ENCODE data around the gene PDE1C. TPM values are rescaled to one million over a fixed set of nuclear protein-coding genes. Genes with fewer than 3 reads are reported as not detected.

PDE1C gene
- total and polyA plus RNA-seq, 2 of the 4 experiments (the other 2 are of a cell fraction), result 14.2 to 61.5 TPM

DNA sequence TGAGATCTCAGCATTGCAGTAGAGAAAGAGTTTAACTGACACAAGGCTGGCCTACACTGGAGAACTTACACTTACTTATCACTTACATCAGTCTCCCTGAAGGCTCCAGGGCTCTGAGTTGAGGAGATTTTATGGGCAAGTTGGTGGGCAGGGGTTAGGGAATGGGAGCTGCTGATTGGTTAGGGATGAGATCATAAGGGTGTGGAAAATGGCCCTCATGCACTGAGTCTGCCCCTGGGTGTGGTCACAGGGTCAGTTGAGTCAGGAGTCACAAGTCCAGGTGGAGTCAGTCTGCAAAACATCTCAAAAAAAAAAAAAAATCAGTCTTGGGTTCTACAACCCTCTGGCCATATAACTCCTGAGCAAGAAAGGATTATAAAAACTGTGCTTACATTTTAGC lies 322.7 kb downstream of the PDE1C start:
- H3K14ac ChIP-seq (replicated peaks; ENCODE audit: low read depth, low read length), result no peak overlapping the region
- H3K18ac ChIP-seq (ENCODE audit: low read depth, low read length), result no peak overlapping the region
- intact Hi-C loops (cut with micrococcal nuclease) (no loop called here), dilution Hi-C loops (cut with HindIII; ENCODE audit: low sequenced_read_pairs, unreplicated experiment) (no loop called here), in situ Hi-C loops (cut with MboI; ENCODE audit: low sequenced_read_pairs) (loop anchor here (10.0 kb wide), 1 partner anchor 597 kb away; no protein-coding TSS in a partner anchor)
- H3K79me1 ChIP-seq (ENCODE audit: low read depth in 1 of 2, low read length in 2 of 2), result no peaks in the 10 kb centered on the region
- H3K27me3 ChIP-seq (ENCODE audit: control insufficient read depth, insufficient read depth, low read length), result no peaks in the 10 kb centered on the region
- no peak overlapping the region for H4K8ac ChIP-seq (ENCODE audit: low read depth in 2 of 2, low read length in 2 of 2)
- no peak overlapping the region for H3K9ac ChIP-seq (ENCODE audit: low read depth, low read length)
- H4K5ac ChIP-seq (ENCODE audit: low read depth, low read length), result no peak overlapping the region
- H2AK9ac ChIP-seq (replicated peaks; ENCODE audit: low read depth, low read length, poor library complexity), result no peak overlapping the region
- H3K4ac ChIP-seq (ENCODE audit: low read depth, low read length), result no peak overlapping the region
- no peak overlapping the region for H2BK5ac ChIP-seq (ENCODE audit: low read depth, low read length, poor library complexity, severe bottlenecking)
- no peak overlapping the region for H3K4me3 ChIP-seq (ENCODE audit: insufficient read depth, low read depth, low read length)
- no peak overlapping the region for H2BK20ac ChIP-seq (ENCODE audit: low read depth, low read length)
- H2AK5ac ChIP-seq (ENCODE audit: low read depth, low read length), result no peak overlapping the region
- no peak overlapping the region for H2BK15ac ChIP-seq (ENCODE audit: low read depth, low read length)
- ATAC-seq (ENCODE audit: low read depth), result no peak
- no peaks in the 10 kb centered on the region for H3K9me3 ChIP-seq (ENCODE audit: control insufficient read depth, insufficient read depth, low read length)
- no peak overlapping the region for H3K56ac ChIP-seq (ENCODE audit: extremely low read depth, insufficient read depth, low read length)
- H4K20me1 ChIP-seq (ENCODE audit: insufficient read depth, low read length), result no peaks in the 10 kb centered on the region
- H3K9me1 ChIP-seq (ENCODE audit: insufficient read depth, low read length), result no peaks in the 10 kb centered on the region
- H4K91ac ChIP-seq (ENCODE audit: insufficient read depth, low read depth, low read length), result no peak overlapping the region
- no peak overlapping the region for H3K27ac ChIP-seq (ENCODE audit: insufficient read depth, low read length)
- peaks cover 3% of the 10 kb centered on the region; the same call in 1 of the 2 replicates for H3K4me1 ChIP-seq (ENCODE audit: control insufficient read depth, insufficient read depth, low read length)
- CTCF ChIA-PET, result no interaction called here
- POLR2A ChIA-PET (ENCODE audit: unreplicated experiment), result no interaction called here
- no peak for TF ChIP-seq CEBPB (IDR thresholded peaks at IDR 0.05; ENCODE audit: low read depth, low read length)
- TF ChIP-seq POLR2A (IDR thresholded peaks at IDR 0.05; ENCODE audit: low read depth, low read length), result no peak
- TF ChIP-seq USF2 (IDR thresholded peaks at IDR 0.05; ENCODE audit: low read depth, low read length), result no peak
- no peak for TF ChIP-seq BHLHE40 (IDR thresholded peaks at IDR 0.05; ENCODE audit: low read depth, low read length)
- no peak for TF ChIP-seq RFX5 (IDR thresholded peaks at IDR 0.05; ENCODE audit: low read depth, low read length)
- no peak for TF ChIP-seq RCOR1 (IDR thresholded peaks at IDR 0.05; ENCODE audit: insufficient replicate concordance, low read length)
- TF ChIP-seq, protein P1, sequence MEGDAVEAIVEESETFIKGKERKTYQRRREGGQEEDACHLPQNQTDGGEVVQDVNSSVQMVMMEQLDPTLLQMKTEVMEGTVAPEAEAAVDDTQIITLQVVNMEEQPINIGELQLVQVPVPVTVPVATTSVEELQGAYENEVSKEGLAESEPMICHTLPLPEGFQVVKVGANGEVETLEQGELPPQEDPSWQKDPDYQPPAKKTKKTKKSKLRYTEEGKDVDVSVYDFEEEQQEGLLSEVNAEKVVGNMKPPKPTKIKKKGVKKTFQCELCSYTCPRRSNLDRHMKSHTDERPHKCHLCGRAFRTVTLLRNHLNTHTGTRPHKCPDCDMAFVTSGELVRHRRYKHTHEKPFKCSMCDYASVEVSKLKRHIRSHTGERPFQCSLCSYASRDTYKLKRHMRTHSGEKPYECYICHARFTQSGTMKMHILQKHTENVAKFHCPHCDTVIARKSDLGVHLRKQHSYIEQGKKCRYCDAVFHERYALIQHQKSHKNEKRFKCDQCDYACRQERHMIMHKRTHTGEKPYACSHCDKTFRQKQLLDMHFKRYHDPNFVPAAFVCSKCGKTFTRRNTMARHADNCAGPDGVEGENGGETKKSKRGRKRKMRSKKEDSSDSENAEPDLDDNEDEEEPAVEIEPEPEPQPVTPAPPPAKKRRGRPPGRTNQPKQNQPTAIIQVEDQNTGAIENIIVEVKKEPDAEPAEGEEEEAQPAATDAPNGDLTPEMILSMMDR (conservative IDR thresholded peaks at IDR 0.05; ENCODE audit: low read depth, low read length), result no peak
- no peak overlapping the region for H2AFZ ChIP-seq (replicated peaks; ENCODE audit: low read length, poor library complexity)
- no TSS peak for BruUV-seq (replicated peaks)
- no peak for DNase-seq
- H2BK120ac ChIP-seq (ENCODE audit: low read depth, low read length), result no peak overlapping the region
- H3K36me3 ChIP-seq (ENCODE audit: control insufficient read depth, insufficient read depth, low read length), result no peaks in the 10 kb centered on the region
- H3K23ac ChIP-seq (ENCODE audit: low read depth, low read length), result no peak overlapping the region
- H3K4me2 ChIP-seq (ENCODE audit: low read depth, low read length), result no peak overlapping the region

Measured in IMR-90 (cell line).